Subcutaneous adipose tissue (tissue), 4 donors: ENCODE data around the gene MAN2A1. TPM values are rescaled to one million over a fixed set of nuclear protein-coding genes. Genes with fewer than 3 reads are reported as not detected.

ENCODE experiments used
- CTCF ChIP-seq: fragments of 450-650 bp; IDR thresholded peaks from one replicate; pipeline ENCODE4 v1.5.1; 2016; ENCODE audit warnings: low read depth, mild to moderate bottlenecking, control low read depth, antibody characterized with exemption, moderate library complexity
- total RNA-seq, 4 donors: library from RNA; depleted of rRNA; stranded (reverse); fragments of >200 nt; gene quantifications; one replicate each; pipeline ENCODE4 v1.1.0, GENCODE V29; 2016

Gene MAN2A1
- total RNA-seq, 4 donors from 2014 or later = 42.8 to 67.8 (median 54.4) TPM

GRCh38 chr5:109786206-109786855, 96.6 kb downstream of the MAN2A1 start:
- no peak for TF ChIP-seq CTCF

- no peak for TF ChIP-seq CTCF
Measured at GRCh38 chr5:109788596-109788995, 98.9 kb downstream of the MAN2A1 start.

GRCh38 chr5:109792613-109793012, 102.9 kb downstream of the MAN2A1 start:
- no peak for TF ChIP-seq CTCF

- no peak for TF ChIP-seq CTCF
Measured at GRCh38 chr5:109803854-109804253, 114.1 kb downstream of the MAN2A1 start.

- TF ChIP-seq CTCF = no peak
Measured at GRCh38 chr5:109805472-109805871, 115.7 kb downstream of the MAN2A1 start.

- no peak for TF ChIP-seq CTCF
Measured at GRCh38 chr5:109805883-109806282, 116.2 kb downstream of the MAN2A1 start.

GRCh38 chr5:109812698-109813097, 123.0 kb downstream of the MAN2A1 start:
- TF ChIP-seq CTCF = no peak
